ENCODE measurements around the gene PIGV. TPM values are rescaled to one million over a fixed set of nuclear protein-coding genes. Genes with fewer than 3 reads are reported as not detected.

PIGV gene
- total RNA-seq, 1 donor from 2014 or later = 7.9 TPM

DNA sequence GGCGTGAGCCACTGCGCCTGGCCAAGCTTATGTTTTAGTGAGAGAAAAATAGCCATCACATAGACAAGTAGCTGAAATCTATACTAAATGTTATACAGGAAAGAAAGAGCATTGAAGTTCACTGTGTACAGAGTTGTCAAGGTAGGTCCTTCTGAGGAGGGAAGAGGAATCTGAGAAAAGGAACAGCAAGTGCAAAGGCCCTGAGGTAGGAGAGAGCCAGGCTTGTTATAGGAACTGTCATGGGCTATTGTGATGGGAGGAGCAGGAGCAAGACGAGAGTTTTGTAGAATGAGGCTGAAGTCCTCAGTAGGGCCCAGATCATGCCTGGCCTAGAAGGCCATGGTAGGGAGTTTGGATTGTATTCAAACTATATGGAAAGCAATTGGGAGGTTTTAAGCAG, 43.3 kb downstream of the PIGV start:
- Histone ChIP-seq H2AFZ (ENCODE audit: low read depth, low read length) (no peak overlapping the region), H3K4me2 (ENCODE audit: low read length) (no peak overlapping the region), H3K27ac (ENCODE audit: low read depth, low read length) (no peak overlapping the region), H3K27me3 (ENCODE audit: insufficient read depth, low read length) (no peaks in the 10 kb centered on the region), H3K9me3 (ENCODE audit: insufficient read depth, low read depth, low read length) (no peaks in the 10 kb centered on the region), H3K4me1 (ENCODE audit: insufficient read depth, low read length) (peaks cover 3% of the 10 kb centered on the region), H3K36me3 (ENCODE audit: insufficient read depth, low read length) (peaks cover 18% of the 10 kb centered on the region), H4K20me1 (ENCODE audit: insufficient read depth, low read length) (peaks cover 54% of the 10 kb centered on the region), H3K4me3 (ENCODE audit: insufficient read depth, low read depth, low read length) (no peak overlapping the region), H3K9ac (ENCODE audit: low read length) (no peak overlapping the region), H3K79me2 (ENCODE audit: insufficient read depth, low read length) (peaks cover 46% of the 10 kb centered on the region)
- DNase-seq (ENCODE audit: low read depth) (no peak), FAIRE-seq (no peak)
- Mint-ChIP-seq H3K4me3 (ENCODE audit: unreplicated experiment) (no peak overlapping the region), H3K9me3 (ENCODE audit: unreplicated experiment) (no peaks in the 10 kb centered on the region), H3K36me3 (ENCODE audit: low read depth, unreplicated experiment) (peaks cover 25% of the 10 kb centered on the region), H3K27me3 (ENCODE audit: low read depth, unreplicated experiment) (no peaks in the 10 kb centered on the region), H3K4me1 (ENCODE audit: low read depth, unreplicated experiment) (peaks cover 15% of the 10 kb centered on the region), H3K27ac (ENCODE audit: unreplicated experiment) (no peak overlapping the region)
- TF ChIP-seq, protein P1, sequence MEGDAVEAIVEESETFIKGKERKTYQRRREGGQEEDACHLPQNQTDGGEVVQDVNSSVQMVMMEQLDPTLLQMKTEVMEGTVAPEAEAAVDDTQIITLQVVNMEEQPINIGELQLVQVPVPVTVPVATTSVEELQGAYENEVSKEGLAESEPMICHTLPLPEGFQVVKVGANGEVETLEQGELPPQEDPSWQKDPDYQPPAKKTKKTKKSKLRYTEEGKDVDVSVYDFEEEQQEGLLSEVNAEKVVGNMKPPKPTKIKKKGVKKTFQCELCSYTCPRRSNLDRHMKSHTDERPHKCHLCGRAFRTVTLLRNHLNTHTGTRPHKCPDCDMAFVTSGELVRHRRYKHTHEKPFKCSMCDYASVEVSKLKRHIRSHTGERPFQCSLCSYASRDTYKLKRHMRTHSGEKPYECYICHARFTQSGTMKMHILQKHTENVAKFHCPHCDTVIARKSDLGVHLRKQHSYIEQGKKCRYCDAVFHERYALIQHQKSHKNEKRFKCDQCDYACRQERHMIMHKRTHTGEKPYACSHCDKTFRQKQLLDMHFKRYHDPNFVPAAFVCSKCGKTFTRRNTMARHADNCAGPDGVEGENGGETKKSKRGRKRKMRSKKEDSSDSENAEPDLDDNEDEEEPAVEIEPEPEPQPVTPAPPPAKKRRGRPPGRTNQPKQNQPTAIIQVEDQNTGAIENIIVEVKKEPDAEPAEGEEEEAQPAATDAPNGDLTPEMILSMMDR (IDR thresholded peaks at IDR 0.05; ENCODE audit: insufficient read depth, low read depth, low read length) = no peak
- no peak for TF ChIP-seq EZH2 (IDR thresholded peaks at IDR 0.05; ENCODE audit: insufficient read depth, low read length)

DNA sequence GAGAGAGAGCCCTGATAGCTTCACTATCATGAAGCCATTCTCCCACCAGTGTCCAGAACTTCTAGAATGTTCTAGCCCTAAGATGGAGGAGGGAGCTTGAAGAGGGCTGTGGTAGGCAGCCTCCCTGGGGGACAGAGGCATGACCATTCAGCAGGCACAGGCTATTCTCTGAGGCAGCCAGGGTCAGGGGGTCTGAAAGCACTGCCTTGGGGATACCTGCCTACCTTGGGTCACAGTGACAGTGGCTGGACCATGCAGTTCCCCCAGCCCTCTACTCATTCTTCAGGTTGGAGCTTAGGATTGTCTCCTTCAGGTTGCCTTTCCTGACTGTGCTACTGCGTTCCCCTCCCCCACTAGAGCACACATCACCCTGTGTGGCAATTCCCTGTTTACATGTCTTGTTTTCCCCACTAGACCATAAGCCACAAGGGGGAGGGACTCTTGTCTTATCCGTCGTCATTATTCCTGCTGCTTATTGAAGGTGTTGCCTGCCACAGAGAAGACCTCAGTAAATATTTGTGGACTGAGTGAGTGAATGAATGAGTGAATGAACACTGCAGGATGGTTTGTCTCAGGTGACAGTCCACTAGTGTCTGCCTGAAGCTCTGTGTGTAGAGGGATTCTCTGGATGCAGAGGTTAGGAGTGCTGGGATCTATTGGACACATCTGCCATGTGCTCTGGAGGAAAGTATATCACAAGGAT, 43.9 kb downstream of the PIGV start:
- H4K20me1 ChIP-seq (ENCODE audit: insufficient read depth, low read length) = peaks cover 54% of the 10 kb centered on the region
- no peak overlapping the region for H2AFZ ChIP-seq (ENCODE audit: low read depth, low read length)
- H3K36me3 ChIP-seq (ENCODE audit: insufficient read depth, low read length) = peaks cover 20% of the 10 kb centered on the region
- FAIRE-seq (no peak), DNase-seq (ENCODE audit: low read depth) (no peak)
- no peak overlapping the region for H3K4me2 ChIP-seq (ENCODE audit: low read length)
- H3K27ac ChIP-seq (ENCODE audit: low read depth, low read length) = no peak overlapping the region
- no peaks in the 10 kb centered on the region for H3K9me3 ChIP-seq (ENCODE audit: insufficient read depth, low read depth, low read length)
- no peaks in the 10 kb centered on the region for H3K4me1 ChIP-seq (ENCODE audit: insufficient read depth, low read length)
- H3K9me3 Mint-ChIP-seq (ENCODE audit: unreplicated experiment) = no peaks in the 10 kb centered on the region
- peaks cover 25% of the 10 kb centered on the region for H3K36me3 Mint-ChIP-seq (ENCODE audit: low read depth, unreplicated experiment)
- H3K27ac Mint-ChIP-seq (ENCODE audit: unreplicated experiment) = no peak overlapping the region
- no peaks in the 10 kb centered on the region for H3K27me3 Mint-ChIP-seq (ENCODE audit: low read depth, unreplicated experiment)
- no peaks in the 10 kb centered on the region for H3K27me3 ChIP-seq (ENCODE audit: insufficient read depth, low read length)
- no peak overlapping the region for H3K9ac ChIP-seq (ENCODE audit: low read length)
- TF ChIP-seq, protein P1 (IDR thresholded peaks at IDR 0.05; ENCODE audit: insufficient read depth, low read depth, low read length) = no peak
- peaks cover 15% of the 10 kb centered on the region for H3K4me1 Mint-ChIP-seq (ENCODE audit: low read depth, unreplicated experiment)
- peaks cover 43% of the 10 kb centered on the region for H3K79me2 ChIP-seq (ENCODE audit: insufficient read depth, low read length)
- H3K4me3 ChIP-seq (ENCODE audit: insufficient read depth, low read depth, low read length) = no peak overlapping the region
- peak overlapping the region; percentile 58 for H3K4me3 Mint-ChIP-seq (ENCODE audit: unreplicated experiment)

DNA sequence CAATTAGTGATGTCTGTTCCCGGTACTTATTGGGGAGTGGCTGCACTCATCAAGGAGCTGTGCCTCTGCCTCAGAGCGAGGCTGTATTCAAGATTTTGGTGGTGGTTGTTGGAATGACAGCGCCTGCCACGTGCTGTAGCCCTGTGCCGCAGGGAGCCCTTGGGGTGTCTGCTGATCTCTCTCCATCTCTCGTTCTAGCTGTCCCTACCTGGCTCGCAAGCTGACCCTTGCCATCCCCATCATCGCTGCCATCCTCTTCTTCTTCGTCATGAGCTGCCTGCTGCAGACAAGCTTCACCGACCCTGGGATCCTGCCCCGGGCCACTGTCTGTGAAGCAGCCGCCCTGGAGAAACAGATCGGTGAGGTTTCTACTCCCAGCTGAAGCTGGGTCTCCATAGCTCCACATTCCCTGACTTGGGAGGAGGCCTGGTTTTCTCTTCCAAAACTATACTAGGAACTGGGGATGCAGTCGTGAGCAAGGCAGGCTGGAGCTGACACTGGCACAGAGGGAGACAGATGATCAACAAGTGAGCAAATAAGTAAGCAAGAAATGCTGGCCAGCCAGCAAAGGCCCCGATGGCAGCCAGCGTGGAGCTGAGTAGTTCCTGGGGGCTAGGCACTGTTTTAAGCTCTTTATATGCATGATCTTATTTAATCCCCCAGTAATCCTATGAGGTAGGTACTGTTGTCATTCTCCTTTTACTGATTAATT, 44.7 kb downstream of the PIGV start:
- TF ChIP-seq, protein P1 (IDR thresholded peaks at IDR 0.05; ENCODE audit: insufficient read depth, low read depth, low read length) = no peak
- no peak for TF ChIP-seq EZH2 (IDR thresholded peaks at IDR 0.05; ENCODE audit: insufficient read depth, low read length)
- Histone ChIP-seq H4K20me1 (ENCODE audit: insufficient read depth, low read length) (peaks cover 52% of the 10 kb centered on the region), H3K4me3 (ENCODE audit: insufficient read depth, low read depth, low read length) (no peak overlapping the region), H3K79me2 (ENCODE audit: insufficient read depth, low read length) (peaks cover 38% of the 10 kb centered on the region), H3K4me1 (ENCODE audit: insufficient read depth, low read length) (no peaks in the 10 kb centered on the region), H3K27ac (ENCODE audit: low read depth, low read length) (no peak overlapping the region), H2AFZ (ENCODE audit: low read depth, low read length) (no peak overlapping the region), H3K9ac (ENCODE audit: low read length) (no peak overlapping the region), H3K36me3 (ENCODE audit: insufficient read depth, low read length) (peaks cover 20% of the 10 kb centered on the region), H3K27me3 (ENCODE audit: insufficient read depth, low read length) (no peaks in the 10 kb centered on the region), H3K4me2 (ENCODE audit: low read length) (no peak overlapping the region), H3K9me3 (ENCODE audit: insufficient read depth, low read depth, low read length) (no peaks in the 10 kb centered on the region)
- Mint-ChIP-seq H3K9me3 (ENCODE audit: unreplicated experiment) (no peaks in the 10 kb centered on the region), H3K36me3 (ENCODE audit: low read depth, unreplicated experiment) (peaks cover 25% of the 10 kb centered on the region), H3K27me3 (ENCODE audit: low read depth, unreplicated experiment) (no peaks in the 10 kb centered on the region), H3K4me1 (ENCODE audit: low read depth, unreplicated experiment) (peaks cover 14% of the 10 kb centered on the region), H3K27ac (ENCODE audit: unreplicated experiment) (no peak overlapping the region), H3K4me3 (ENCODE audit: unreplicated experiment) (peak overlapping the region; percentile 58)
- FAIRE-seq = no peak
- no peak for DNase-seq (ENCODE audit: low read depth)

All from astrocyte (in vitro differentiated cells and primary cell).